Liver (tissue), 9 donors: ENCODE data around the gene TBL1X. TPM values are rescaled to one million over a fixed set of nuclear protein-coding genes. Genes with fewer than 3 reads are reported as not detected.

ENCODE experiments used
- DNase-seq: peaks from one replicate; pipeline ENCODE4 v3.0.0-alpha.2; 2017; ENCODE audit warnings: low spot score
- H3K27ac ChIP-seq, 2 donors: one replicate each; pipeline ENCODE4 v1.7.0; 2013; ENCODE audit warnings: inconsistent platforms in 2 of 2, low read length in 2 of 2, control low read depth in 1 of 2, low read depth in 1 of 2, mild to moderate bottlenecking in 1 of 2
- H3K27me3 ChIP-seq, 4 donors: one replicate each; pipeline versions ENCODE4 v1.6.1 to v1.7.0; 2013; ENCODE audit warnings: low read length in 3 of 4, inconsistent platforms in 1 of 4, mild to moderate bottlenecking in 1 of 4, moderate library complexity in 1 of 4; ENCODE audit not compliant: control insufficient read depth in 4 of 4, insufficient read depth in 4 of 4
- H3K36me3 ChIP-seq, 4 donors: one replicate each; pipeline versions ENCODE4 v1.6.1 to v1.7.0; 2013; ENCODE audit warnings: low read length in 3 of 4, mild to moderate bottlenecking in 3 of 4, low read depth in 1 of 4, moderate library complexity in 1 of 4; ENCODE audit not compliant: control insufficient read depth in 4 of 4, insufficient read depth in 3 of 4
- H3K4me1 ChIP-seq, 4 donors: one replicate each; pipeline versions ENCODE4 v1.6.1 to v1.7.0; 2013; ENCODE audit warnings: low read length in 3 of 4, mild to moderate bottlenecking in 3 of 4, moderate library complexity in 1 of 4; ENCODE audit not compliant: control insufficient read depth in 4 of 4, insufficient read depth in 4 of 4
- H3K4me3 ChIP-seq, 3 donors: one replicate each; pipeline versions ENCODE4 v1.6.1 to v1.7.0; 2013; ENCODE audit warnings: low read length in 3 of 3, control low read depth in 1 of 3, low read depth in 1 of 3, mild to moderate bottlenecking in 1 of 3
- H3K9ac ChIP-seq, 2 donors: one replicate each; pipeline ENCODE4 v1.7.0; 2013; ENCODE audit warnings: low read length in 2 of 2, mild to moderate bottlenecking in 2 of 2, moderate library complexity in 2 of 2, control low read depth in 1 of 2, low read depth in 1 of 2
- H3K9me3 ChIP-seq, 4 donors: one replicate each; pipeline versions ENCODE4 v1.6.1 to v1.7.0; 2013; ENCODE audit warnings: low read length in 3 of 4; ENCODE audit not compliant: control insufficient read depth in 4 of 4
- EGR1 ChIP-seq, 2 donors: IDR thresholded peaks; 2 replicates each; pipeline ENCODE4 v1.6.1; 2016 to 2018; ENCODE audit warnings: antibody characterized with exemption in 2 of 2, low read depth in 2 of 2
- FOXA1 ChIP-seq: IDR thresholded peaks from 2 replicates; pipeline ENCODE4 v1.6.1; 2016; ENCODE audit warnings: antibody characterized with exemption
- FOXA2 ChIP-seq: IDR thresholded peaks from 2 replicates; pipeline ENCODE4 v1.6.1; 2016; ENCODE audit warnings: antibody characterized with exemption
- HNF4A ChIP-seq, 2 donors: conservative IDR thresholded peaks; 2 replicates each; pipeline ENCODE4 v1.6.1; 2016; ENCODE audit warnings: antibody characterized with exemption in 2 of 2, mild to moderate bottlenecking in 2 of 2
- HNF4G ChIP-seq: IDR thresholded peaks from 2 replicates; pipeline ENCODE4 v1.6.1; 2016; ENCODE audit warnings: antibody characterized with exemption
- JUND ChIP-seq, 2 donors: IDR thresholded peaks; 2 replicates each; pipeline ENCODE4 v1.6.1; 2016; ENCODE audit warnings: antibody characterized with exemption in 2 of 2
- NR2F2 ChIP-seq: IDR thresholded peaks from 2 replicates; pipeline ENCODE4 v1.6.1; 2016; ENCODE audit warnings: antibody characterized with exemption
- RAD21 ChIP-seq, 2 donors: IDR thresholded peaks; 2 replicates each; pipeline ENCODE4 v1.6.1; 2016; ENCODE audit warnings: antibody characterized with exemption in 2 of 2, mild to moderate bottlenecking in 2 of 2
- RXRA ChIP-seq, 2 donors: IDR thresholded peaks; 2 replicates each; pipeline ENCODE4 v1.6.1; 2017 to 2018; ENCODE audit warnings: antibody characterized with exemption in 2 of 2, mild to moderate bottlenecking in 1 of 2
- SP1 ChIP-seq: IDR thresholded peaks from 2 replicates; pipeline ENCODE4 v1.6.1; 2018; ENCODE audit warnings: antibody characterized with exemption, mild to moderate bottlenecking
- TAF1 ChIP-seq: conservative IDR thresholded peaks from 2 replicates; pipeline ENCODE4 v1.6.1; 2016; ENCODE audit warnings: antibody characterized with exemption, mild to moderate bottlenecking
- YY1 ChIP-seq: IDR thresholded peaks from 2 replicates; pipeline ENCODE4 v1.6.1; 2016; ENCODE audit warnings: antibody characterized with exemption, mild to moderate bottlenecking
- WGBS: extraction: QIAGEN DNeasy Blood & Tissue Kit; methylation state at CpG from one replicate; pipeline ENCODE4 v1.1.7; 2013; 5-methylcytosine and 5-hydroxymethylcytosine counted together
- polyA plus RNA-seq, 2 donors: library from polyadenylated mRNA; stranded (reverse) in 1 of 2; unstranded in 1 of 2; fragments of 200-250 nt in 1 of 2; fragments of >200 nt in 1 of 2; fragmentation: Nextera tagmentation in 1 of 2; extraction: Ambion mirVana in 1 of 2; gene quantifications; one replicate each; pipeline versions ENCODE4 v1.2.1 to v1.2.3, GENCODE V29; 2013 to 2015
- total RNA-seq, 2 donors: library from RNA; depleted of rRNA; stranded (reverse); fragments of >200 nt; gene quantifications; one replicate each; pipeline ENCODE4 v1.2.3, GENCODE V29; 2014
- TF ChIP-seq, protein P1 (sequence below): IDR thresholded peaks from 2 replicates; pipeline ENCODE4 v1.6.1; 2016; ENCODE audit warnings: antibody characterized with exemption
- TF ChIP-seq, protein P2 (sequence below): IDR thresholded peaks from 2 replicates; pipeline ENCODE4 v1.6.1; 2016; ENCODE audit warnings: antibody characterized with exemption
- TF ChIP-seq, protein P3 (sequence below): IDR thresholded peaks from 2 replicates; pipeline ENCODE4 v1.6.1; 2016; ENCODE audit warnings: antibody characterized with exemption
- TF ChIP-seq, protein P4 (sequence below): IDR thresholded peaks from 2 replicates; pipeline ENCODE4 v1.6.1; 2016; ENCODE audit warnings: antibody characterized with exemption, mild to moderate bottlenecking
- TF ChIP-seq, protein P5 (sequence below): fragments of 150-350 bp; IDR thresholded peaks from 2 replicates; pipeline ENCODE4 v1.5.1; 2017; ENCODE audit warnings: improper control_type of control experiment, low read depth, low read length; ENCODE audit not compliant: missing input control
- donor health status: healthy.
- donor health status: healthy.
- donor health status: healthy.
- donor health status: healthy.
- donor health status: healthy.

Gene TBL1X
- total and polyA plus RNA-seq, 4 donors = 11.2 to 15.1 (median 11.8) TPM

DNA sequence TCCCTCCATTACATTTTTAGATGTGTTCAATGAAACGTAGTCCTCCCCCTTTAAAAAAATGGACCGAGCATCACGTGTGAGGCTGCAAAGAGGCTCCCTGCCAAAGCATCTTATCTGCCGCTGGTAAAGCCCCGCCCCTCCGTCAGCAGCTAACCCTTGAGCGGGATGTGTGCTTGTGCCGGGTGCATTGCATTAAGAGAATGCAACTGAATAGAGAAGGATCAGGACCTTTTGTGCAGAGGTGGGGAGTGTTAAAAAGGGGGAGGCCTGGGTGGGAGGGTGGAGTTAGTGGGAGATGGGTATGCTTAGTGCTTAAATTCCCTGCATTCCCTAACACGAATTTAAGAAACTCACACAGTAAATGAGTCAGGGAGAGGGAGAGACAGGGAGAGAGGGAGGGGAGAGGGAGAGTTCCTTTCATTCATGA lies 66.0 kb downstream of the TBL1X start:
- H3K27me3 ChIP-seq = no peaks in the 10 kb centered on the region
- 0% methylated on average over 9 of the region's 9 CpGs for WGBS
- DNase-seq = peak; percentile 50
- no peak overlapping the region for H3K27ac ChIP-seq
- no peaks in the 10 kb centered on the region for H3K36me3 ChIP-seq
- no peaks in the 10 kb centered on the region for H3K9me3 ChIP-seq
- TF ChIP-seq JUND (IDR thresholded peaks at IDR 0.05) = no peak
- TF ChIP-seq HNF4G = no peak
- peak; percentile 32 to 45 for TF ChIP-seq HNF4A (conservative IDR thresholded peaks at IDR 0.05)
- no peak for TF ChIP-seq TAF1
- peak; percentile 2 for TF ChIP-seq SP1
- peak; percentile 80 for TF ChIP-seq NR2F2
- peak; percentile 41 to 65 for TF ChIP-seq RAD21 (IDR thresholded peaks at IDR 0.05)
- TF ChIP-seq EGR1 (IDR thresholded peaks at IDR 0.05; ENCODE audit: low read depth in 2 of 2) = no peak
- TF ChIP-seq, protein P1, sequence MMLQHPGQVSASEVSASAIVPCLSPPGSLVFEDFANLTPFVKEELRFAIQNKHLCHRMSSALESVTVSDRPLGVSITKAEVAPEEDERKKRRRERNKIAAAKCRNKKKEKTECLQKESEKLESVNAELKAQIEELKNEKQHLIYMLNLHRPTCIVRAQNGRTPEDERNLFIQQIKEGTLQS = no peak
- TF ChIP-seq YY1 = no peak
- peak; percentile 24 to 28 for TF ChIP-seq RXRA (IDR thresholded peaks at IDR 0.05)
- TF ChIP-seq, protein P2, sequence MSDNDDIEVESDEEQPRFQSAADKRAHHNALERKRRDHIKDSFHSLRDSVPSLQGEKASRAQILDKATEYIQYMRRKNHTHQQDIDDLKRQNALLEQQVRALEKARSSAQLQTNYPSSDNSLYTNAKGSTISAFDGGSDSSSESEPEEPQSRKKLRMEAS = no peak
- TF ChIP-seq, protein P3, sequence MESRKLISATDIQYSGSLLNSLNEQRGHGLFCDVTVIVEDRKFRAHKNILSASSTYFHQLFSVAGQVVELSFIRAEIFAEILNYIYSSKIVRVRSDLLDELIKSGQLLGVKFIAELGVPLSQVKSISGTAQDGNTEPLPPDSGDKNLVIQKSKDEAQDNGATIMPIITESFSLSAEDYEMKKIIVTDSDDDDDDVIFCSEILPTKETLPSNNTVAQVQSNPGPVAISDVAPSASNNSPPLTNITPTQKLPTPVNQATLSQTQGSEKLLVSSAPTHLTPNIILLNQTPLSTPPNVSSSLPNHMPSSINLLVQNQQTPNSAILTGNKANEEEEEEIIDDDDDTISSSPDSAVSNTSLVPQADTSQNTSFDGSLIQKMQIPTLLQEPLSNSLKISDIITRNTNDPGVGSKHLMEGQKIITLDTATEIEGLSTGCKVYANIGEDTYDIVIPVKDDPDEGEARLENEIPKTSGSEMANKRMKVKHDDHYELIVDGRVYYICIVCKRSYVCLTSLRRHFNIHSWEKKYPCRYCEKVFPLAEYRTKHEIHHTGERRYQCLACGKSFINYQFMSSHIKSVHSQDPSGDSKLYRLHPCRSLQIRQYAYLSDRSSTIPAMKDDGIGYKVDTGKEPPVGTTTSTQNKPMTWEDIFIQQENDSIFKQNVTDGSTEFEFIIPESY = no peak
- H3K9ac ChIP-seq = no peak overlapping the region
- peaks cover 0 to 7% (median 6%) of the 10 kb centered on the region in 4 donors for H3K4me1 ChIP-seq
- H3K4me3 ChIP-seq = no peak overlapping the region

DNA sequence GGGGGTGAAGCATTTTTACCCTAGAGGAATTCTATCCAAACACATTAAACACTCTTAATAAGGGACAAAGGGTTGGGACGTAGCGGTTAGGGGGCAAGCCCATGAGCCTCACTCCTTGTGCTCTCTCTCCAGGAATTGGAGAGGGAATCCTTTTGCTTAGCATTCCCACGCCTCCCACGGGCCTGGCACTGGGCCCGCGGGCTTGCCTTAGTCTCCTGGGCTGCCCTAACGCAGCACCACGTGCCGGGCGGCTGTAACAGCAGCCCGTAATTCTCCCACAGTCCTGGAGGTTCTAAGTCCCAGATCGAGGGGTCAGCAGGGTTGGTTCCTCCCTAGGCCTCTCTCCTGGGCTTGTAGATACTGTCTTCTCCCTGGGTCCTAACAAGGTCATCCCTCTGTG lies 67.5 kb downstream of the TBL1X start:
- TF ChIP-seq, protein P2 = no peak
- TF ChIP-seq SP1 (no peak), FOXA2 (no peak), FOXA1 (no peak), HNF4A (conservative IDR thresholded peaks at IDR 0.05) (no peak), RAD21 (IDR thresholded peaks at IDR 0.05) (no peak)
- TF ChIP-seq, protein P4, sequence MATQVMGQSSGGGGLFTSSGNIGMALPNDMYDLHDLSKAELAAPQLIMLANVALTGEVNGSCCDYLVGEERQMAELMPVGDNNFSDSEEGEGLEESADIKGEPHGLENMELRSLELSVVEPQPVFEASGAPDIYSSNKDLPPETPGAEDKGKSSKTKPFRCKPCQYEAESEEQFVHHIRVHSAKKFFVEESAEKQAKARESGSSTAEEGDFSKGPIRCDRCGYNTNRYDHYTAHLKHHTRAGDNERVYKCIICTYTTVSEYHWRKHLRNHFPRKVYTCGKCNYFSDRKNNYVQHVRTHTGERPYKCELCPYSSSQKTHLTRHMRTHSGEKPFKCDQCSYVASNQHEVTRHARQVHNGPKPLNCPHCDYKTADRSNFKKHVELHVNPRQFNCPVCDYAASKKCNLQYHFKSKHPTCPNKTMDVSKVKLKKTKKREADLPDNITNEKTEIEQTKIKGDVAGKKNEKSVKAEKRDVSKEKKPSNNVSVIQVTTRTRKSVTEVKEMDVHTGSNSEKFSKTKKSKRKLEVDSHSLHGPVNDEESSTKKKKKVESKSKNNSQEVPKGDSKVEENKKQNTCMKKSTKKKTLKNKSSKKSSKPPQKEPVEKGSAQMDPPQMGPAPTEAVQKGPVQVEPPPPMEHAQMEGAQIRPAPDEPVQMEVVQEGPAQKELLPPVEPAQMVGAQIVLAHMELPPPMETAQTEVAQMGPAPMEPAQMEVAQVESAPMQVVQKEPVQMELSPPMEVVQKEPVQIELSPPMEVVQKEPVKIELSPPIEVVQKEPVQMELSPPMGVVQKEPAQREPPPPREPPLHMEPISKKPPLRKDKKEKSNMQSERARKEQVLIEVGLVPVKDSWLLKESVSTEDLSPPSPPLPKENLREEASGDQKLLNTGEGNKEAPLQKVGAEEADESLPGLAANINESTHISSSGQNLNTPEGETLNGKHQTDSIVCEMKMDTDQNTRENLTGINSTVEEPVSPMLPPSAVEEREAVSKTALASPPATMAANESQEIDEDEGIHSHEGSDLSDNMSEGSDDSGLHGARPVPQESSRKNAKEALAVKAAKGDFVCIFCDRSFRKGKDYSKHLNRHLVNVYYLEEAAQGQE = no peak
- TF ChIP-seq, protein P5, sequence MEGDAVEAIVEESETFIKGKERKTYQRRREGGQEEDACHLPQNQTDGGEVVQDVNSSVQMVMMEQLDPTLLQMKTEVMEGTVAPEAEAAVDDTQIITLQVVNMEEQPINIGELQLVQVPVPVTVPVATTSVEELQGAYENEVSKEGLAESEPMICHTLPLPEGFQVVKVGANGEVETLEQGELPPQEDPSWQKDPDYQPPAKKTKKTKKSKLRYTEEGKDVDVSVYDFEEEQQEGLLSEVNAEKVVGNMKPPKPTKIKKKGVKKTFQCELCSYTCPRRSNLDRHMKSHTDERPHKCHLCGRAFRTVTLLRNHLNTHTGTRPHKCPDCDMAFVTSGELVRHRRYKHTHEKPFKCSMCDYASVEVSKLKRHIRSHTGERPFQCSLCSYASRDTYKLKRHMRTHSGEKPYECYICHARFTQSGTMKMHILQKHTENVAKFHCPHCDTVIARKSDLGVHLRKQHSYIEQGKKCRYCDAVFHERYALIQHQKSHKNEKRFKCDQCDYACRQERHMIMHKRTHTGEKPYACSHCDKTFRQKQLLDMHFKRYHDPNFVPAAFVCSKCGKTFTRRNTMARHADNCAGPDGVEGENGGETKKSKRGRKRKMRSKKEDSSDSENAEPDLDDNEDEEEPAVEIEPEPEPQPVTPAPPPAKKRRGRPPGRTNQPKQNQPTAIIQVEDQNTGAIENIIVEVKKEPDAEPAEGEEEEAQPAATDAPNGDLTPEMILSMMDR = no peak
- Histone ChIP-seq H3K9ac (no peak overlapping the region), H3K36me3 (no peaks in the 10 kb centered on the region), H3K4me3 (no peak overlapping the region), H3K4me1 (peaks cover 0 to 7% (median 6%) of the 10 kb centered on the region in 4 donors), H3K27ac (no peak overlapping the region), H3K27me3 (no peaks in the 10 kb centered on the region), H3K9me3 (no peaks in the 10 kb centered on the region)
- no peak for DNase-seq
- WGBS = 75% methylated on average over 12 of the region's 12 CpGs
